HG02642 (cell line): ENCODE results near the gene PLEKHO2.
A peak's percentile ranks its signal among the peaks of the same experiment; 100 is the strongest.

Experiments used
- ATAC-seq: cut with Tn5 transposase; IDR thresholded peaks from one replicate; pipeline ENCODE4 v1.9.1; 2021; ENCODE audit warnings: mild to moderate bottlenecking; ENCODE audit not compliant: unreplicated experiment, poor library complexity

Gene PLEKHO2

DNA sequence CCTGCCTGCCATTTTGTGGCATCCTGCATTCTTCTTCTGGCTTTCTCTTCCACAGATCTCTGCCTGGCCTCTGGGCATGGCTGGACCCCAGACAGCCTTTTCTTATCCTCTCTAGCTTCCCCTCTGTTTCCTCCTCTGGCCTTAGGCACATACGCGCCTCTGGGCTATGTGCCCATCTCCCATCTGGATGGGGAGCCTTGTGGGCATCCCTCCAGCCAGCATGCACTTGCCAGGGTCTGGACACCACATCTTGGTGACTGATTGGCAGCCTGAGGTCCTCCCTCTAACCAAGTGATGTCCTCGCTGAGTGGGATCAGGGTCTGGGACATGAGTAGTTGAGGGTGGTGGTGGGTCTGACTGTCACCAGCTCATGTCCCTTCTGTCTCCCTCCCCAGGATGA, 12.8 kb downstream of the PLEKHO2 start:
- ATAC-seq, result no peak

DNA sequence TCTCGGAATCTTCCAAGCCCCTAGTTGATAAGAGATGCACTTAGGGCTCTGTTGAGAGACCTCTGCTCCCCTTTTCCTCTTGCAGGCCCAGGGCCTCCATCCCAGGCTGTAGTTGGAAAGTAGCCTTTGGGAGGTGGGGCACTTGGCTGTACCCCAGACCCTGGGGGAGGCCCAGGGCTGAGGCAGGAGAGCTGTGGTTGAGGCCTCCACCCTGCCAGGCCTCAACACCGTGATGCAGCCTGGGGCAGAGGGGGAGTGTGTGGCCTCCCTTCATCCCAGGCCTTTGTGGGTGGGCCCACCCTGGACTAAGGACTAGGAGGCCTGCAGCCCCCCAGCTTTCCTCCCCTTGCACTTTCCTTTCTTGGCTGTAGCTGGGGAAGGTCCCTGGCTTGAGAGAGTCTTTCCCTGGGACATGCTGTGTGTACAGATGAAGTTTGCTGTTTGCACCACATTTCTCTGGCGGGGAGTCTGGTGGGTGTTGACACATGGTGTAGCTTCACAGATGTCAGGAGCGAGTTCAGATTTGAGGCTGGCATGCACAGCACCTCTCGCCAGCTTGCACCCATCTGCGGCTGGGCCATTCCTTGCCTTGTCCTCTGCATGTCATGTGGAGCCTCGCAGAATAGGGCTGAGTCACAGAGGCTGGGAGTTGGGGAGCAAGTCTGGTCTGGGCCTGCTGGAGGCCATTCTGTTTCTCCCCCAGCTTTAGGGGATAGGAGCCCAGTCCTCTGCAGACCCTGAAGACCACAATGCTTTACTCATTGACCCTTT, 13.7 kb downstream of the PLEKHO2 start:
- ATAC-seq, result no peak

DNA sequence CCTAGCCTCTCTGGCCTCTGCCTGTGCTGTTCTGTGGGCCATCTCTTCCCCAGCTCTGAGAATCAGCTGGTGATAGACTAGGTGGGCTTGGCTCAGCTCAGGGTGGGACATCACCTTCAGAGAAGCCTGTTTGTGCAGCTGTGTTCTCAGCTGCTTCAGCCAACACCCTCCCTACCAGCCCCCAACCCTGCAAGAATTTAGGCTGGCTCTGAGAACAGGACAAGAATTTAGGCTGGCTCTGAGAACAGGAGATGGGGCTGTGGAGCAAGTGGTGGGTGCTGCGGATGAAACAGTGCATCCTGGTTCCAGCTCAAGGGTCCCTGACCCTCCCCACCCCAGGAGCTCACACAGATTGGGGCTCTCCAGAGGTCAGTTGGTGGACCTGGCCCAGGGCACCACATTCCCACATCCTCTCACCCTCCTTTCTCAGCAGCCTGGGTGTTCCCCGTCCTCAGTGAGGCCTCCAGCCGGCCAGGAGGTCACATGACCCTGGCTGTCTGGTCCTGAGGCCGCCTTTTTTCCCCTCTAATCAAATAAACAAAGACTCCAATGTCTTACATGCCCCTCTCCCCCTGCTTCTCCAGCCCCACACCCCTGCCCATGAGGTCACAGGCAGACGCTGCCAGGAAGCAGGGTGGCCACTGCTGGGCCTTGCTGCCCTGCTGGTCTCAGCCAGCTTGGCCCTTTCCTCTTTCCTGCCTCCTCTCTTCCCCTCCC, 14.9 kb downstream of the PLEKHO2 start:
- no peak for ATAC-seq

DNA sequence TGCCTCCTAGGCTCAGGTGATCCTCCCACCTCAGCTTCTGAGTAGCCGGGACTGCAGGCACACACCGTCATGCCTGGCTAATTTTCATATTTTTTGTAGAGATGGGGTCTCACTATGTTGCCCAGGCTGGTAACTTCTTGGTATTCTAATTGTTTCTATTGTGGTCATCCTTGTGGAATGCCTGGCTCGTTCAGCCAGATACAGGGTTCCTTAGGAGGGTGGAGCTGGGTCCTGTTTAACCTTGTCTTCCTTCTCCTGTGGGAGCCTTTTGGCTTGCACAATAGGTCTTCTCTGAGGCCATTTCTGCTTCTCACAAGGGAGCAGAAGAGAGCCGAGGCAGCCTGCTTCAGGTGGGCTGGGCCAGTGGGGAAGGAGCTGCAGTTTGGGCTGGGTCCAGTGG, 15.7 kb downstream of the PLEKHO2 start:
- no peak for ATAC-seq

DNA sequence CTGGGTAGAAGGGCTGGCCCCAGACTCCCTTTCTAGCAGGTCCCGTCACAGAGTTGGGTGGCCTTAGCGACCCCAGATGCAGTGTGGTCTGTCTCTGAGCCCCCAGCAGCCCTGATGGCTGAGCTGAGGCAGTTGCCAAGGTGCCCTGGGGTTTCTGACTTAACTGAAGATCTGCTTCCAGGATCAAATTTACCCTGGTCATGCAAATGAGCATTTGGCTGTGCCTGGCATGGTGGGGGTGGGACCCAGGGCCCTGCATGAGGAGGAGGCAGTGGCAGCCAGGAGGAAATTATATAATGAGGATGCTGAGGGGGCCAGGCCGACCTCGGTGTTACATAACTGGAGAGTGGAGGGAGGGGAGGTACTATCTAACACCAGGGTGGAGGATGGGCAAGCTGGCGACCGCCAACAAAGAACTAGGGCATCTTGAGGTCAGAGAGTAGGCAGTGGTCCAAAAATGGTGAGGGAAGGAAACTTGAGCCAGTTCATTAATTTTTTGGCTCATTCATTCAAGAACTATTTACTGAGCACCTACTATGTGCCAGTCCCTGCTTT, 16.4 kb downstream of the PLEKHO2 start:
- ATAC-seq, result no peak

DNA sequence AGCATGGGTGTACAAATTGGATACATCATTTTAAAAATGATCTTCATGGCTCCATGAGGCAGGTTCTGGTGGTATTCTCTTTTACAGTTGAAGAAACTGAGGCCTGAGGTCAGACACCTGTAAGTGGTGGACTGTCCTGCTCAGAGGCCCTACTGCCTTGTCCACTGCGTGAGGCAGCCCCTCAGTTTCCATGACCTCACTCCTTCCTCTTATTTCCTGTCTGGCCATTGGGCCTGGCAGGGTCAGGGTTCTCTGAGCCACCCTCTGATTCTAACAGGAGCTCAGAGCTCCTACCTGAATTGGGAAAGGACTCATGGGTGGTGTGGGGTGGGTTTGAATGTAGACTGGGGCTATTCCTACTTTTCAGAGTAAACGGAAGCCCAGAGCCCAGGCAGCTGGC, 17.5 kb downstream of the PLEKHO2 start:
- ATAC-seq, result no peak

DNA sequence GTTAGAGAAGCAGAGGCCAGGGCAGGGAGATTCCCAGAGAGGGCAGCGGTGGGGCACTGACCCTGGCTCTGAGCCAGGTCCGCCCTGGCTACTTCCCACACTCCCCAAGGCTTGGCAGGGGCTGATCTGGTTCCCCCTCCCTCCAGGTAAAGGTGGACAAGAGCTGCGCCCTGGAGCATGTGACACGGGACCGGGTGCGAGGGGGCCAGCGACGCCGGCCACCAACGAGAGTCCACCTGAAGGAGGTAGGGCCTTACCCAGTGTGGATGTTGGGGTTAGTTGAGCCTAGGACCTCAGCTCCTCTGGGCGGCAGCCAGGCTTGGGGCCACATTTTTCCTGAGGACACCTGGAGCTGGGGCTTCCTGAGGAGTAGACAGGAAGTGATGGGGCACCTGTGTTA, 19.6 kb downstream of the PLEKHO2 start:
- ATAC-seq, result no peak

DNA sequence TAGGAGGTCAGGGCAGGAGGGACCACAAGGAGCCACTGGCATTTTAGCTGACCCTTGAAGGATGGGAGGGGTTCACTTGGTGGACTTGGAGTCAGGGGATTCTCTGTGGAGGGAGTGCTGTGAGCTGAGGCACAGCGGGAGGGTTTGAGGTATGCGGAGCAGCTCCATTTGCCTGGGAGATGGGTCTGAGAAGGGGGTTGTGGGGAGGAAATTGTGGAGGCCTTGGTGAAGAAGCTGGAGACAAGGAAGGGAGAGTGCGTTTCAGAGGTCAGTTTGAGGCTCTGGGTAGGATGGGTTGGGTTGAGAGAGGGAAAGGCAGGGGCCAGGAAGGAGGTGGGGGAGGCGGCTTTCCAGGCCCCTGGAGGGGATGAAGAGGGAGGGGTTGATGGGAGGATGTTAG, 20.2 kb downstream of the PLEKHO2 start:
- ATAC-seq, result no peak

DNA sequence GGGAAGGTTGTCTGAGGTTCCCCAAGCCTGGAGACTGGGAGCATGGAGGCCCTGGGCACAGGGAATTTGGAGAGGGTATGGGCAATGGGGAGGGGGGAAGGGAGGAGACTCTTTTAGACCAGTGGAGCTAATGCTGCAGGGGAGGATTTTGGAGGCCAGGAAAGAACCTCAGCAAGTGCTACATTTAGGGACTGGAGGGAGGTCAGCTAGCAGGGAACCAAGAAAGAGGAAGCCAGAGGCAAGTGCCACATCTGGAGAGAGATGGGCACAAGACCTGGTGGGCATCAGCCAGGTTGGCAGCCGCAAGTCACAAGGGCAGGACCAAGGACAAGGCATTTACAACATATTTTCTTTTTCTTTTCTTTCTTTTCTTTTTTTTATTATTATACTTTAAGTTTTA, 20.7 kb downstream of the PLEKHO2 start:
- ATAC-seq, result no peak

DNA sequence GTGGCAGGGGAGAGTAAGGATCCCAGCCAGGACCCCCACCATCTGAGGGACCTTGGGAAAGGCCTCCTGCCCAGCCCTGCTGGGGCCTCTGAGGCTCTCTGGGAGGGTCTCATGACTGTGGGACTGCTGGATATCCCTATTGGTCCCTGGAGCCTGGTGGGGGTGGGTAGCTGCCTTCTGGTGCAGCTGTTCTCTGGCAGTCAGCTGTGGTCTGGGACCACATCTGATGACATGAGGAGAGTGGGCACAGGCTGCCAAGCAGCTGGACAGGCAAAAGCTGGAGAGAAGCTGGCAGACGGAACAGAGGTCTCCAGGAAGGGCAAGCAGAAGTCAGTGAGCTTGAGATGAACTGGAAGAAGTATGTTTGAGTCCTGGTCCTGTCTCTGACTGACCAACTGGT, 22.4 kb downstream of the PLEKHO2 start:
- no peak for ATAC-seq

DNA sequence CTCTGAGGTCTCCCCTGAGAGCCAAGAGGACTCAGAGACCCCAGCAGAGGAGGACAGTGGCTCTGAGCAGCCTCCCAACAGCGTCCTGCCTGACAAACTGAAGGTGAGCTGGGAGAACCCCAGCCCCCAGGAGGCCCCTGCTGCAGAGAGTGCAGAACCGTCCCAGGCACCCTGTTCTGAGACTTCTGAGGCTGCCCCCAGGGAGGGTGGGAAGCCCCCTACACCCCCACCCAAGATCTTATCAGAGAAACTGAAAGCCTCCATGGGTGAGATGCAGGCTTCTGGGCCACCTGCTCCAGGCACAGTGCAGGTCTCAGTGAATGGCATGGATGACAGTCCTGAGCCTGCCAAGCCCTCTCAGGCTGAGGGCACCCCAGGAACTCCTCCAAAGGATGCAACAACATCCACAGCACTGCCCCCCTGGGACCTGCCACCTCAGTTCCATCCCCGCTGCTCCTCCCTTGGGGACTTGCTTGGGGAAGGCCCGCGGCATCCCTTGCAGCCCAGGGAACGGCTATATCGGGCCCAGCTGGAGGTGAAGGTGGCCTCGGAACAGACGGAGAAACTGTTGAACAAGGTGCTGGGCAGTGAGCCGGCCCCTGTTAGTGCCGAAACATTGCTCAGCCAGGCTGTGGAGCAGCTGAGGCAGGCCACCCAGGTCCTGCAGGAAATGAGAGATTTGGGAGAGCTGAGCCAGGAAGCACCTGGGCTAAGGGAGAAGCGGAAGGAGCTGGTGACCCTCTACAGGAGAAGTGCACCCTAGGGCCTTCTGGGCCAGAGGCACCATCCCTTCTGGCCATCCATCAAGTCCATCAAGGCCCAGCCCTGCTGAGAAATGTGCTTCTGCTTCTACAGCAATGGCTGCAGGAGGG, 23.6 kb downstream of the PLEKHO2 start:
- ATAC-seq, result peak; percentile 63

DNA sequence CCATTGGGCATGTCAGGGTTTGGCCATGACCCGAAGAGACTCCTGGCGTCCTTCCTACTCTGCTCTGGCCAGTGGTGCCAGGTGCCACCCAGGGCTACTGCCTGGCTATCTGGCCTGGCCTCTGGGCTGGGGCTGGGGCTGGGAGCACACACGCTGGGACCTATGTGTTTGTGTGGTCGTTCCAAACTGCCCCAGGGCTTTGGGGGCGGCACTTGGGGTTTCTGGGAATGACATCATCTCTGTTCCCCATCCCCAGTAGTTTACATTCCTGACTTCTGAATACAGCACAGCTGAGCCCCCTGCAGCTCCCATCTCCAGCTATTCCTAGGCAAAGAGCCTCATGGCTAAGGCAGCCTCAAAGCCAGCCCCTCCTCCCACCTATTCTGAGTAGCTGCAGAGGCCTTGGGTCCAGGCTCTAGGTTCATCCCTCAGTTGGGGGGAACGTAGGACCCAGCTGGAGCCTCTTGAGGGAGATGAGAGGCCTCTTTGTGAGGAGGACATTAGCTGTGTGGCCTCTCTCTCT, 24.3 kb downstream of the PLEKHO2 start:
- ATAC-seq, result no peak

DNA sequence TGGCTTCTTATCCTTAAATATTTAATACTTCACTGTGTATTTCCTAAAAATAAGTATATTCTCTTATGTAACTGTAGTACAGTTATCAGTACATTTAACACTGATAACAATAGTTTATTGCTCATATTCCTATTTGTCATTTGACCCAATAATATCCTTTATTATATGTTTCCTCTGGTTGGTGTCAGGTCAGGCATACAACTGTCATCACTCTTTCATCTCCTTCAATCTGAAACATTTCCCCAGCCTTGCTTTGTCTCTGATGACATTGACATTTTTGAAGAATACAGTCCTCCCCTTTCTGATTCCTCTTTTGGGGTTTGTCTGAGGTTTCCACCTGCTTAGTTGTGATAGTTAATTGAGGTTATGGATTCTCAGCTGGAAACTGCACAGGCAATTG, 27.8 kb downstream of the PLEKHO2 start:
- ATAC-seq, result no peak

DNA sequence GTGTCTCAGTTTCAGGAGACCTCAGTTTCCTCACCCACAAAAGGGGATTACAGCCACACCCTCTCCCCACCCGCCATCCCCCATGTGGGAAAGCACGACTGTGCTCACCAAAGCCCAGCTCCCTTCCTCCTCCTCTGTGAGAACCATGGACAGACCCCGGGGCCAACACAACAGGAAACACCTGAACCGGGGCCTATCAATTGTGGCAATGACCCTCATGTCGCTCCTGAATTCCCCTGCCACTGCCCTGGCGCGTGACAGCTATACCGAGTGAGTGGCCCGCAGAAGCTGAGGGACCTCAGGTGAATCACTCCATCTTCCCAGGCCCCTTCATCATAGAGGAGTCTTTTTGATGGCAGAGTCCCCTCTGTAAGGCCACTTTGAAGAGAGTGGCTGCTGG, 28.6 kb downstream of the PLEKHO2 start:
- ATAC-seq, result no peak

DNA sequence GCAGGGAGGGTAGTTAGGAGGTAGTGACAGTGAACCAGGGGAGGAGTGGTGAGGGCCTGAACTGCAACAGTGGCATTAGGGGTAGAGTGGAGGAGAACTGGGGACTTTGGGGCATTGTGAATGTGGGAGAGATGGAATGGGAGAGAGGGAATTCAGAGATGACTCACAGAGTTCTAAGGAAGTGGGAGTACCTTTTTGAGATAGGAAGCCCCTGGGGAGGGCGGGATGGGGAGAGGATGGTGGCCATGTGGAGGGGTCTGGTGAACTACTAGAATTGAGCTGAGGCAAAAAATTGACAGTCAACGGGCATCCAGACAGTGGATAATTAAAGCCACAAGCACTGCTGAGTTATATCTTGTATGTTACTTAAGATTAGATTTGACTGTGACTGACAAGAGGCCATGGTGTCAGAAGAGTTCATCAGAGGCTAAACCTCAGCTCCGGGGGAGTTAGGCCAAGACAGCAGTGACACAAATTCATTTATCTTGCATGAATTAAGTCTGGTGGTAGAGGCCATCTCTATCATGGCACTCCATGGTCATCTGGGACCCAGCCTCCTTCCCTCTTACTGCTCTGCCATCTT, 34.0 kb downstream of the PLEKHO2 start:
- ATAC-seq, result no peak

DNA sequence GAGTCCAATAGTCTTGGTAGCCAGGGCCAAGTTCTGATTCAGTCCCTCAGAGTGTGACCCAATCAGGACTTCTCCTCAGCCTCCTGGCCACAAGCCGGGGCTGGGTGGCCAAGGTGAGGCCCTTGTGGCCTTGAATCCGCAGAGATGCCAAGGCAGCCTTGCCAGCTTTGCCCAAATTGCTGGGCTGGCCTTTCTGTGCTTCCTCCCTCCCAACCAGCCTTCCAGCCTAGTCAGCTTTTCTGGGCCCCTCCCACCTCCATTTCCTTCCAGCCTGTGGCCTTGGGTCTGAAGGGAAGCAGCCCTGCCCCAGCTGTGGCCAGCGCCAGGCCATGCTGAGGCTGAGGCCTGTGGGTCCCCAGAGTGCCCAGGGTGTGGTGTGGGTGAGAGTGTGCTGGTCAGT, 35.7 kb downstream of the PLEKHO2 start:
- ATAC-seq, result no peak

DNA sequence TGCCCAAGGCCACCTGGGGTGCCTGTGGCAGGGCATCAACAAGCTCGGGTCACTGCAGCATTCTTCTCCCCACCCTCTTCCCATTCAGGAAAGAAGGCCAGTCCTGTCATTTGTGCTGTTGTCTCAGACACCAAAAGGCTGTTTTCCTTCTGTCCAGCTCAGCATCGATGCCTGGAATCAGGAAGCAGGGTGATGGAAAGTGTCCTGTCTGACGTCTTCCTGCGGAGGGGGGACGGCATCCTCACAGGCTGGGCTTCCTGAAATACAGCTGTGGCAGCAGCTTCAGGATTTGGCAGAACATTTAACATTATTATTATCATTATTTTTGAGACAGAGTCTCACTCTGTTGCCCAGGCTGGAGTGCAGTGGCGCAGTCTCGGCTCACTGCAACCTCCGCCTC, 37.0 kb downstream of the PLEKHO2 start:
- ATAC-seq, result no peak

DNA sequence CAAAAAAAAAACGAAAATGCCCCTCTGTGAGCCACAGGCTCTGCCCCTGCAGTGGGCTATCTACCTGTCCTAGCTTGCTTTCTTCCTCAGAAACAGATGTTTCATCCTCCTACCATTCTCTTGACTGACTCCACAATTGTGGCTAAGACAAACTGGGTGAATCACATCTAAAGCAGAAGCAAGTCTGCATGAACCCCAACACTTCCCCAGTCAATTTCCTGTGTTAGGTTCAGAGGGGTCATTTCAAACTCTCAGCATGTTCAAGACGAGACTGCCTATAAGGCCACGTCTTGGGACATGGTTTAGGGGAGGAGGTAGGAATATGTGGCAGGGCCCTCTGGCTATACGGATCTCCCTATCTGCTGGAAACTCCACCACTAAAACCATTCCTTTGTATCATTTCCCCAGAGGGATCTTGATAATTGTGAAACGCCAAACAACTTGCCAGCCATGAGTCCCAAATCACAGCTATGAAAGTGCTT, 41.4 kb downstream of the PLEKHO2 start:
- no peak for ATAC-seq

DNA sequence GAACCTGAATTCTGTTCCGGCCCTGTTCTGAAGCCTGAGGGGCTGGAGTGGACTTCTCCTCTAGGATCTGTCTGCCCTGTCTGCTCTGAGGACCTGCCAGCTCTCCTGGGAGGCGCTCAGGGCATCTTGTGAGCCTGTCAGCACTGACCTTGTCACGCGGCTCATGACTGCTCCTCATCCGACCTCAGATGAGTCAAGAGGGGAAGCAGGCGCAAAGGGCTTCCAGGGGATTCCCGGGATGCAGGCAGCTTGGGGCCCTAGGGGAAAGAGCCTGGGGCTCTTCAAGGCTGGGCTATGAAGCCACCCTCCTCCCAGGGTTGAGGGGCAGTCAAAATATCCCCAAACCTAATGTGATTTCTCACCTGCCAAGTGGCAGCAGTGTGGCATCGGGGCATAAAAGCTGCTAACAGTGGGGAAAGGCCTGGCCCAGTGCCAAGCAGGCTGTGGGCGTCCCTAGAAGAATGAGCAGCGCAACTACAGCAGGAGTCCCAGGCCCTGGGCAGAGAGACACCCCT, 42.3 kb downstream of the PLEKHO2 start:
- ATAC-seq, result peak; percentile 74

DNA sequence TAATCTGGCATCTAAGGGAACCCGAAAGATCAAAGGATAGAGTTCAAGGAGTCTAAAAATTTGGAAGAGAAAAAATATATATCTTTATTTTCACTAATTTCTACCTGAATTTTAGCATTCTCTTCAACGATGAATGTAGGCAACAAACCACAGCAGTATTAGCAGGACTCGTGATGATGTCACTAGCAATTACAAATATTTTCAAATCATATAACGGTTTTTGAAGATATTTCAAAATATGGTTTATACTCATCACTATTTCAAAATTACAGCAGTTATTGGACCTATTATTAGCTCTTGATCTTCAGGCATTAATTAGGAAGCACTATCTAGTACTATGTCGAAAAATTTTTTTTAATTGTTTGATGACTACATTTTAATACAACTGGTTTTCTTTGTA, 43.0 kb downstream of the PLEKHO2 start:
- ATAC-seq, result no peak
